22Rv1 (cell line): ENCODE data around the gene CCDC106.

Experiments
- H3K27ac ChIP-seq: fragments of 450-650 bp; 2 replicates; pipeline ENCODE4 v1.5.1; 2017
- ZFX ChIP-seq: fragments of 450-650 bp; IDR thresholded peaks from 2 replicates; pipeline ENCODE4 v1.6.1; 2017; ENCODE audit warnings: antibody characterized with exemption, borderline replicate concordance
- TF ChIP-seq, protein P1 (sequence below): fragments of 450-650 bp; IDR thresholded peaks from 2 replicates; pipeline ENCODE4 v1.5.1; 2017; ENCODE audit warnings: mild to moderate bottlenecking

Gene CCDC106

DNA sequence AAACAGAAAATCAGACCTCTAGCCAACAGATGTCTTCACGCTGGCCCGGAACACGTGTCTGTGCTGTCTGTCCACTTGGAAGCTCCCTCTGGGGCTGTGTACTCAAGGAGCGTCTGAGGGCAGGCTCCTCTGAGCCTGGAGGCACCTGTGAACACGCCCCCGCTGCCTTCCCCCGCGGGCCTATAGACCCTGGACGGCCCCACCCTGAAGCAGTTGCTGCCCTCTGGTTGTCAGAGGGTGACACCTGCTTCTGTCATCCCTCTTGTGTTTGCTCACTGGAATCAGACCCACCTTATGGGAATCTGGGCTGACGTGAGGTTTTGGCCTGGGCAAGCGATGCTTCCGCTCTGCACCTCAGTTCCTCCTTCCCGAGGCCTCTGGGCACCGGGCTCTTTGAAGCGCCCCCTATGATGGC, 46.2 kb downstream of the CCDC106 start:
- TF ChIP-seq, protein P1, sequence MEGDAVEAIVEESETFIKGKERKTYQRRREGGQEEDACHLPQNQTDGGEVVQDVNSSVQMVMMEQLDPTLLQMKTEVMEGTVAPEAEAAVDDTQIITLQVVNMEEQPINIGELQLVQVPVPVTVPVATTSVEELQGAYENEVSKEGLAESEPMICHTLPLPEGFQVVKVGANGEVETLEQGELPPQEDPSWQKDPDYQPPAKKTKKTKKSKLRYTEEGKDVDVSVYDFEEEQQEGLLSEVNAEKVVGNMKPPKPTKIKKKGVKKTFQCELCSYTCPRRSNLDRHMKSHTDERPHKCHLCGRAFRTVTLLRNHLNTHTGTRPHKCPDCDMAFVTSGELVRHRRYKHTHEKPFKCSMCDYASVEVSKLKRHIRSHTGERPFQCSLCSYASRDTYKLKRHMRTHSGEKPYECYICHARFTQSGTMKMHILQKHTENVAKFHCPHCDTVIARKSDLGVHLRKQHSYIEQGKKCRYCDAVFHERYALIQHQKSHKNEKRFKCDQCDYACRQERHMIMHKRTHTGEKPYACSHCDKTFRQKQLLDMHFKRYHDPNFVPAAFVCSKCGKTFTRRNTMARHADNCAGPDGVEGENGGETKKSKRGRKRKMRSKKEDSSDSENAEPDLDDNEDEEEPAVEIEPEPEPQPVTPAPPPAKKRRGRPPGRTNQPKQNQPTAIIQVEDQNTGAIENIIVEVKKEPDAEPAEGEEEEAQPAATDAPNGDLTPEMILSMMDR: no peak
- no peak for TF ChIP-seq ZFX
- no peak overlapping the region for H3K27ac ChIP-seq

DNA sequence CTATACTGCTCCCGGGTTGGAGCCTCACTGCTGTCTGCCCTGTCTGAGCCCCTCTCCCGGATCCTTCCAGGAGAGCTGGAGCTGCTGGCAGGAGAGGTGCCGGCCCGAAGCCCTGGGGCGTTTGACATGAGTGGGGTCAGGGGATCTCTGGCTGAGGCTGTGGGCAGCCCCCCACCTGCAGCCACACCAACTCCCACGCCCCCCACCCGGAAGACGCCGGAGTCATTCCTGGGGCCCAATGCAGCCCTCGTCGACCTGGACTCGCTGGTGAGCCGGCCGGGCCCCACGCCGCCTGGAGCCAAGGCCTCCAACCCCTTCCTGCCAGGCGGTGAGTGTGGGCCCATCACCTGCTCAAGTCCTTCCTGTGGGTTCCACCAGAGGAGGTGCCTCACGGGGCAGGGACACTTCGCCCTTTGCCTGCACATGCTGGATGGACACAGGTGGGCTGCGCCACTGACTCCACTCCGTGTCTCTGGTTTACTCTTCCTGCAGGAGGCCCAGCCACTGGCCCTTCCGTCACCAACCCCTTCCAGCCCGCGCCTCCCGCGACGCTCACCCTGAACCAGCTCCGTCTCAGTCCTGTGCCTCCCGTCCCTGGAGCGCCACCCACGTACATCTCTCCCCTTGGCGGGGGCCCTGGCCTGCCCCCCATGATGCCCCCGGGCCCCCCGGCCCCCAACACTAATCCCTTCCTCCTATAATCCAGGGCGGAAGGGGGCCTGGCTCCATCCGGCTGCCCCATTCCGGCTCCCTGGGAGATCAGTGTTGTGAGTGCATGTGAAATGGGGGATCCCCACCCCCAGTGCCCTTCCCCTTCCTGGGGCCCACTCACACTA, 46.9 kb downstream of the CCDC106 start:
- H3K27ac ChIP-seq: no peak overlapping the region
- TF ChIP-seq ZFX: no peak
- TF ChIP-seq, protein P1: no peak

DNA sequence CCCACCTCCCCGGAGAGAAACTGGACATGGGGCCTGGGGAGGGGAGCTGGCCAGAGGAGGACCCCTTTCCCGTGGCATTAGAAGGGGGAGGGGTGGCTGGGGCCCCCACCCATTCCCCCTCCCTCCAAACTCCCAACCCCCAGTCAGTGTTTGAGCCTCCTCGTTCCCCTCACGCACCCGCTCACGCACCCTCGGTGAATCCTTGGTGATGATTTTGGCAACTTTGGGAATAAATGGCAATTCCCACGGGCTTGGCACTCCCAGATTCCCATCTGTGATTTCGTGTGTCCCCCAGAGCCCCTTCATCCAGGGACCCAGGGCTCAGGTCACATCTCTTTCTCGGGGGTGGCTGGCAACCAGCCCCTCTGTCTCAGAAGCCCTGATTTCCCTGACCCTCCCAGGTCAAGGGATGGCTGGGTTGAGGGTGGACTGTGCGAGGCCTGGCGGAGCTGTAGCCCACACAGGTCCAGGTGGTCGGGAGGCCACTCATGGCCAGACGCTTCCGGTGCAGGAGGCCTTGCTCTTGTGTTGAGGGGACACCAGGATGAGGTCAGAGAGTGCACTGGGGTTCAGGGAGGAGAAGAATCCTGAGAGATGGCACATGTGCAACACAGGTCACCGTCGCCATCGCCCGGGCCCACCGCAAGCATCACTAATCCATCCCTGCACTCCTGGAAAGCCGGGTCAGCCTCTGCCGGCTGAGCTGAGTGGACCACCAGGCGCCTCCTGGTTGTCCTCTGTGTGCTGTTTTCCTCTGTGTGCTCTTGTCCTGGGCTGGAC, 47.7 kb downstream of the CCDC106 start:
- H3K27ac ChIP-seq: no peak overlapping the region
- no peak for TF ChIP-seq ZFX

DNA sequence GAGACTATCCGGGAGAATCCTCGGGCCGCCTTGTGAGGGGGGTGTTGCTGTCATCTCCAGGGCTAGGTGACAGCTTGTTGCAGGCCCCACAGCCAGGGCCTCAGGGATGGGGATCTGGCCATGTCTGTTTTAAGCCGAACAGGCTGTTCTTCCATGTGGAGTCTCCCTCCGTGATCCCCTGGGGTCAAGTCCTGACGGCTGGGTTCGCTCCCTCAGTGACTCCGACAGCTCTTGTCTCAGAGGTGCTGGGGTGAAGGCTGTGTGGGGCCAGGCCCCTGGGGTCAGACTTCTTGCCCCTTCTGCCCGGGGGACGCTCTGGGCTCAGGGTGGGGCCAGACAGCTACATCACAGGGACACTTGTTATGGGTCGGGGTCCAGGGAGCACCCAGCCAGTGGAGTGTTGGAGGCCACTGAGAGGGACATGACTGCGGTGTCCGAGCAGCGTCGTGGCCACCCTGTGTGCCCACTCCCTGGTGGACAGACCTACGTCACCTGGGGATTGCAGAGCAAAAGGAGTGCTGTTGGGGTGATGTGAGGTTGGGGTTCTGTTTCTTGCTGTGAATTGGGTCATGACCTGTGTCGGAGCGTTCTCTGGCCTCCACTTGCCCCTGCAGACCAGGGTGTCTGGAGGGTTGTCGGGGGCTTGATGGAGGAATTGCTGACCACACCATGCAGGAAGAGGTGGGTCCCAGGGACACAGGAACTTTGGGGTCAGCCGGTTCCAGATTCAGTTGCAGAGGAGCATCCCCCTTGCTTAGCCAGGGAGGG, 48.5 kb downstream of the CCDC106 start:
- no peak for TF ChIP-seq ZFX
- TF ChIP-seq, protein P1: no peak
- no peak overlapping the region for H3K27ac ChIP-seq

DNA sequence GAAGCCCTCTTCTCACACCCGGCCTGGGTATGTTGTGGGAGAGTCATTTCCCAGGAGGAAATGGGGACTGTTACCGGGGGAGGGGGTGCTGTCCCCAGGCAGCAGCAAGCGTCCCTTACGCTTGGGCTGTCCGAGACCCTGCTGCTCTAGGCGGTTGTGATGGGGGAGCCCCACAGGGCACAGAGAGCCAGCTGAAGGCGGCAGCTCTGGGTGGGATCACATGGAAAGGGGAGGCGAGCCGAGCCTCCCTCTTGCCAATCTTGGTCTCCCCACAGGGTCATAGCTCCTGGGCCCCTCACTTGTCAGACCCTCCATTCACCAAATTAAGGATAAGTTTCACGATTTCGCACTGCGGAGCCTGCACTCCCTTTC, 49.0 kb downstream of the CCDC106 start:
- H3K27ac ChIP-seq: no peak overlapping the region
- TF ChIP-seq, protein P1: no peak
- TF ChIP-seq ZFX: no peak

DNA sequence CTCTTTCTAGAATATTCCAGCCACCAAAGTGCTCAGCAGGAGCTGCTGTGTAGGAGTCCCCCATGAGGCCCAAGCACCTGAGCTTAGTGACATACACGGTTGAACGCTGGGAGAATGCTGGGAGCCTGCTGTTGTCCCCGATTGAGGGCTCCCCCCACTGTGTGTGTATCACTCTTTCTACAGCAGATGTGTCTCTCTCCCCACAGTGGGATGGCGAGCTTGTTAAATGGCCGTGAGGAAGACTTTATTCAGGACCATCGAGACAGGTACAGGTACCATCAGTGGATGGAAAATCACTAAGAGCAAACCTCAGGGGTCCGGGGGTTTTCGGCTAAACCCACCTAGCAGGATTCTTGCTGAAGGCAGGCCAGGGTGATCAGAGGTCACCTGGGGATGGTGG, 49.7 kb downstream of the CCDC106 start:
- no peak overlapping the region for H3K27ac ChIP-seq
- TF ChIP-seq, protein P1: no peak
- no peak for TF ChIP-seq ZFX

DNA sequence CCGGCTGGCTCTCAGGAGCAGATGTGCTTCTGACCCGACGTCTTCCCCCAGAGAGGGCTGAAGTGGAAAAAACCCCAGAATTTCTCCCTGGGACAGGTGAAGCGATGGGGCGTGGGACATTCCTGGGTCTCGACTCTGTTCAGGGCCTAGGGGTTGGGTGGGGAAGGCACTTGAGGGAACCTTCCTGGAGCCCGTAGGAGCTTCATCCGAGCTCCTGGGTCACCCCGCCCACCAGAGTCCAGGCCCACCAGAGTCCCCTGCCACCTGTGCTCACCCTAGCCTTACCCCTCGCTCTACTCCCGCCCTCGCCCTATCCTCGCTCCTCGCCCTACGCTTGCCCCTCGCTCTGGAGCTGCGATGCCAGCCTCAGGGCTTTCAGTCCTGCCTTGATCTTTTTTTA, 50.2 kb downstream of the CCDC106 start:
- TF ChIP-seq, protein P1: no peak
- no peak for TF ChIP-seq ZFX
- no peak overlapping the region for H3K27ac ChIP-seq
